HG02588 (cell line): ENCODE data around the gene CMIP.

Source experiments
- ATAC-seq: cut with Tn5 transposase; IDR thresholded peaks from one replicate; pipeline ENCODE4 v1.9.1; 2021; ENCODE audit warnings: mild to moderate bottlenecking, moderate library complexity; ENCODE audit not compliant: unreplicated experiment

Gene CMIP

DNA sequence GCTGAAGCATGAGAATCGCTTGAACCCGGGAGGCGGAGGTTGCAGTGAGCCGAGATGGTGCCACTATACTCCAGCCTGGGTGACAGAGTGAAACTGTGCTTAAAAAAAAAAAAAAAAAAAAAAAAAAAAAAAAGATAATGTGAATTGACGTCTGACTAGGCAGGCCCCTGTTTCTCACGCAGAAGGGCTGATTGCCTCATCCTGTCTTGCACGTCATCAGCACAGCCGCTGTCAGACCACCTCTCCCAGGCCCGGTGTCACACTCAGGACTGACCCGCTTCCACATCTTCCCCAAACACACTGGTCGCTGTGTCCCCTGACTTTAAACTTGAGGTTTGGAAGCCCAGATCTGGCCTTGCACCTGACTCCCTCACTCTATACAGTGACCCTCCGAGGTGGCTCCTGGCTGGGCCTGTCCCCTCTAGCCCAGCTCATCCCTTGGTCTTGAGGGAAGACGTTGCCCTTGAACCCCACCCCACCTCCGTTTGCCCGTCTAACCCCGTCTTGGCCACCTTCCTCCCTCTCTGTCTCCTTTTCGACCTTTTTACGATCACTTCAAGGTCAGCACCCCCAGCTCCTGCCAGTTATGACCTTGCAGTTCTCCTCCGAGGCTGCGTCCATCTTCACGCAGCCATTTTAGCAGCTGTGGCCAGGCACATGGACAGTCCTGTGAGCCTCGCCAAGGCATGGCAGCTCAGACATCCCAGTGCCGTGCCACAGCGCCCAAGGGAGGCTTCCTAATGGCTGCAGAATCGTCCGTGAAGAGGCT, 184.6 kb downstream of the CMIP start:
- ATAC-seq = no peak

DNA sequence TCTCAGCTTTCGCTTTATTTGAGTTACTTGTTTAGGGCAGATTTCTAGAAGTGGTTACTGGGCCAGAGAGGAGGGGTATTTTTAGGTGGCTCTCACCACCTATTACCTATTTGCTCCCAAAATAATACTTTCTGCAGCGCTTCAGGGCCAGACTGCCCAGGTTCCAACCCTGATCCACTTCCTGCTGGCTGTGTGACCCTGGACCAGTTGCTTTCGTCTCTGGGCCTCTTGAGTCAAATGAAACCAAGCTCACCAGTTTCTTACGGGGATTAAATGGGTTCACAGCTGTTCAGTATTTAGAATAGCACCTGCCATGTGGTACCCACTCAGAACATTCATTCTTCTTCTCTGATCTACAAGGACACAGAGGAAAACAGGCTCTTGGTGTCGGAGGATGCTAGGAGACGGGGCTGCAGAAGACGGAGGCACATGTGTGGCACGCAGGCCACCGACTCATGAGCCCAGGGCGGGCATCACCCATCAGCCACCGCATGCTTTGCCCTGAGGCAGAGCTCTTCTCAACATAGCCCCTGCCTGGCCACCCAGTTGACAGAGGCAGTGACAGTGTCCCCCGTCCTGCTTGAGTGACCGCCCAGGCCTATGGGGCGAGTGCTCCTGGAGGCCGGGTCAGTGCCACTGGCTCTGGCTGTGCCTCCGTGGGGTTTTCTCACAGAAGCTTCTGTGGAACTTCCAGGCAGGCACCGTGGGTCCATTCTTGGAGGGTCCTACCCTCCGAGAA, 185.5 kb downstream of the CMIP start:
- ATAC-seq = no peak

DNA sequence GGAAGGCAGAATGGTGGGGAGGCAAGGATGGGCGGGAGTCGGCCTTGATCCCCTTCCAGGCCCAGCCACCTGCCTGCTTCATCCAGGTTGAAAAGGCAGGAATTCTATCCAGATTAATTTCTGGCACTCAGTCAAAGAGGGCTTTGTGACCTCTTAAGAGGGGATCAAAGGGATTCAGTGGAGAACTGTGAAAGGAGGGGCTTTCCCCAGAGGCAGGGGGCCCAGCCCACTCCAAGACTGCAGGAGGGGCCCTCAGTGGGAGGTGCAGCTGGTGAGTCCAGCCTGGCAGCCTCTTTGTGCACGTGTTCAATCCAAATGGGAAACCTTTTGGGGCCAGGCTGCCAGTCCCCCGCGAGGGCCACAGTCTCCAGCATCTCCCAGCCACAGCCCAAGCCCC, 186.0 kb downstream of the CMIP start:
- no peak for ATAC-seq

DNA sequence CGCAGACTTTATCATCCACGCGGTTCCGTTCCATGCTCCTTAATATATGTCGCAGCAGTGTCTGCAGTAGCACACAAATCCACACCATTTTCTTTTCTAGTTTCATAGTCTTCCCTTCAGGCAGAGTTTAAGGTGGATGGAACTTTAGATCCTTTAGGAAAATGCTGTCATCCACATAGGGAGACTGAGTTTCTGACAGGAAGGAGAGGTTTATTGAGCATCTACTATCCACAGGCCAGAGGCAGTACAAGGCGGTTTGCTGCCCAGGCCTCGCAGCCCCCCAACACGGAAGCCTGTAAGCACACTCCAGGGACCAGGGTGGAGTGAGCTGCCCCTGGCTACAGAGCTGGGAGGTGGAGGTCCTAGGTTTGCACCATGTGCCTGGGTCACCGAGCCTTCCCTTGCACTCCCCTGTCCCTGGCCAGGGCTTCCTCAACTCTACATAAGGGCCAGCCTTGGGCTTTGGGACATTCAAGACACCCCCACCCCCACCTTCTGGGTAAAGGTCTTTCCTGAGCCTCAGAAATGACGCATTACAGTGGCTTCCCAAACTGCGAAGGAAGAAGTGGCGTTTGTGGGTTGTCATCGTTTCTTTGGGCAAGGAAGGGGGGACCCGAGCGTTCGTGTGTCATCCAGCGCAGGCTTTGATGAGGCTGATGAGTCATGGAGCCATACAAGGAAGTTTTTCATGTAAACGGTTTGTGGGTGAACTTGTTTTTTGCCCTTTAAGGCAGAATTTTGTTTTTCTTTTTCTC, 188.0 kb downstream of the CMIP start:
- no peak for ATAC-seq

DNA sequence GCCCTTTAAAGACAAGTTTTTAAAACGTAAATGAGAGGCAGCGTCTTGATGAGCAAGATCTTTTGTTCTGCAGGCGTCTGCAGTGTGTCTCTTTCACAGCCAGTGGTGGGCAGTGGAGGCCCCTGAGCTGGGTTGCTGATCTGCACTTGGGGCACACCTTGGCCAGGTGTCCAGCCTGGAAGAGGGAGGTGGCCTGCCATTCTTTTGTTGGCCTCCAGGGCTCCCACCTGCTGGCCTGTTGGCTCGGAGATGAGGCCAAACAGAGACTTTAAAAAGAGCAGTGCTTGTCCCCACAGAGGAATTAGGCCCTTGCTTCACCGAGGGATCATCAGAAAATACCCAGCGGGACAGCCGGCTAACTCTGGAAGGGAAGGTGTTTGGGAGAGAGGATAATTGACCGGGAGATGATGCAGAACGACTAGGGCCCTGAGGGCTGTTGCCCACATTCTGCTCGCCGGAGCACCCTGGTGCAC, 188.6 kb downstream of the CMIP start:
- no peak for ATAC-seq

DNA sequence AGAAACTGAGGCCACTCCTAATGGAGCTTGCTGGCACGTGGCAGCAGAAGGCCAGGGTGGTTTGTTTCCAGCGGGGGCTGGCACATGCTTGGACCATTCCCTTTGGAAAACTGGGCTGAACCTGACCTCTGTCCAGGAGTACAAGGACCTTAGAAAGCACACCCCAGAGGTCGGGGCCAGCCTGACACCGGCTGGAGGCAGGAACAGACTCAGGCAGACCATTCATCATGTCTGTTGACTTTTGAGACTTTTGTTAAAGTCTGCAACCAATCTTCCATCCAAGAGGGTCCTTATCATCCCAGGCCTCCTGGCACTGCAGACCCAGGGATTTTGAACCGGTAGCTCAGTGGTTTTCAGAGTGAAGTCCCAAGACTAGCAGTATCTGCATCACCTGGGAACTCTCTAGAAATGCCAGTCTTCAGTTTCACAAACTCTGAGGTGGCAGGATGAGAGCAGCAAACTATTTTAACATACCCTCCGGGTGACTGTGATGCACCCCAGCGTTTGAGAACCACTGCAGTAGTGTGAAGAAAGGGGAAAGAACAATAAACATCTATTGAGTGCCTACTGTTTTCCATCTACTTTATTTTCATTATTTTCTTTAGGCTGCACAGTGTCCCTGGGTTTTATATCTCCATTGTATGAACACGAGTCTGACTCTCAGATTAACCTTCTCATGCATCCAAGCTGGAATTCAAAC, 189.2 kb downstream of the CMIP start:
- no peak for ATAC-seq

DNA sequence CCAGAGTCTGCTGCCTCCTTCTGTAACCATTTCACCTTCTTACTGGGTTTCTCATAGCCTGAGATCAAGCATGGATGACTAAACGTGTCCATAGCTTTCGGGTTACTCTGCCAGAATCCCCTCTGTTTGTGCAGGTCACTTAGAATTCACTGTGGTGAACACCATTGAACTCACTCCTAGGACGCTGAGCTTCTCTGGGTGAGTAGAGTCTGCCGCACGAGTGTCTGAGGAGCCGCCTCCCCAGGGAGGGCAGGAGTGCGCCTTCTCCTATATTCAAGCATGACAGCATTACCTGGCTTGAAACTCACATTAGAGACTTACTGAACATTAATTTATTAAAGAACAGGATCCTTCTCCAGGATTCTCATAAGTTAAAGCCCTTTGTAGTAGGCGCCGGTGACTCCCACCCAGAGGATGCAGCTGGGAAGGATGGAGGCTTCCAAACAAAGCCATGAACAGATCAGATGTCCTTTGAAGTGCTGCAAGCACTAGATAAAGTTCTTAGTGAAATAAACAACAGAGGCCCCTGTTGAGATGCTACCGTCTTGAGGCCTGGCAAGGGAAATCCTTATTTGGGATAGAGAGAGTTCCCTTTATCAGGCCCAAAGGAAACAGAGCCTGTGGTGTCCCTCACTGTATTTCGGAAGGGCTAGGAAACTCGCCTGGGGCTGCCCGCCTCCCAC, 189.9 kb downstream of the CMIP start:
- ATAC-seq = no peak

DNA sequence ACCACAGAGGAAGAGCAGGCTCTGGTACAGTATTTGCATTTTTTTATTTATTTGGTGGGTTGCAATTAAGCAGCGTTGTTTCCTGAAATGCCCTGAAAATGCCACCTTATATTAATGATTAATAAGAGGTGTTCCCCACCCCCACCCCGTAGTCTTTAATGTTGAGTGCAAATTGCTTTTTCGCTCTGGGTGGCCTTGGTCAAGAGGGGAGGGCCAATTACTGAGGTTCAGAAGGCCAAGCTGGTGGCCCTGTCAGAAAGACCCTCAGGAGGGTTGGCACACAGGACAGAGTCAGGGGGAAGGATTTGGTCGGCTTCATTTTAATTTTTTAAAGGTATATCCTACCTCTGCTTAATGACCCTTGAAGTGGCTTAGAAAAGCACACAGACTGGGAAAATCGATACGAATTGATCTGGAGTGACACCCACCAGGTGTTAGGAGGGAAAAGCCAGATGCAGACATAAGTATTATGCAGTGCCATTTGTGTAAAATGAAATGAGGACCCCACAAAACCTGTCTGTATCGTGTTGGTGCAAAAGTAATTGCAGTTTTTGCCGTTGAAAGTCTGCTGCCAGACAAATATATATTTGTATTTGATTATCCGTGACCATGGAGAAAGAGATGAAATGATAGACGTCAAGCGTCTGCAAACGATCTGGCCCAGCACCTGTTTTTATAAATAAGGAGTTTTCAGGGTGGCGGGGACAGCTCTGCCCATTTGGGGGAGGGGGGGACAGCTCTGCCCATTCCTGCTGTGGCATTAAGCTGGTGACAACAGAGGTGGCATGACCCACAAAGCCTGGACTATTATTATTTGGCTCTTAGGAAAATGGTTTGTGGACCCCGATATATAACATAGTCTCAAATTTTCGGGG, 190.7 kb downstream of the CMIP start:
- no peak for ATAC-seq

DNA sequence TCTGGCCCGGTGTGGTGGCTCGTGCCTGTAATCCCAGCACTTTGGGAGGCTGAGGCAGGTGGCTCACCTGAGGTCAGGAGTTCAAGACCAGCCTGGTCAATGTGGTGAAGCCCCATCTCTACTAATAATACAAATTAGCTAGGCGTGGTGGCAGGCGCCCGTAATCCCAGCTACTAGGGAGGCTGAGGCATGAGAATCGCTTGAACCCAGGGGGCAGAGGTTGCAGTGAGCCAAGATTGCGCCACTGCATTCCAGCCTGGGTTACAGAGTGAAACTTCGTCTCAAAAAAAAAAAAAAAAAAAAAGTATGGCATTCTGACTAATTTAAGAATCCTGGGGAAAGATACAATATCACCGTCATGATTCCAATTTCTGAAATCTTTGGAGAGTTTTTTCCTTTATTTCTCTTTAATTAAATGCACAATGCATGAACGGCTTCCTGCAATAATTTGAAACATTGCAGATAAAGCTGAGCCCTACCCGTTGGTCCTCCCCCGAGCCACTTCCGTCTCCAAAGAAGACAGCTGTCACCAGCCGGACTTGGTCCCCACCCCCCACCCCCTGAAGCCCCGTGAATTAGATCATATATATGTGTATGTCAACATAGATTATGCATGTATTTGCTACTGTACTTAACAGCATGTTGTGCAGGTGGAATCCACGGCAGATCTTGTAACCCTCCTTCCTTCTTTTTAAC, 191.8 kb downstream of the CMIP start:
- no peak for ATAC-seq

DNA sequence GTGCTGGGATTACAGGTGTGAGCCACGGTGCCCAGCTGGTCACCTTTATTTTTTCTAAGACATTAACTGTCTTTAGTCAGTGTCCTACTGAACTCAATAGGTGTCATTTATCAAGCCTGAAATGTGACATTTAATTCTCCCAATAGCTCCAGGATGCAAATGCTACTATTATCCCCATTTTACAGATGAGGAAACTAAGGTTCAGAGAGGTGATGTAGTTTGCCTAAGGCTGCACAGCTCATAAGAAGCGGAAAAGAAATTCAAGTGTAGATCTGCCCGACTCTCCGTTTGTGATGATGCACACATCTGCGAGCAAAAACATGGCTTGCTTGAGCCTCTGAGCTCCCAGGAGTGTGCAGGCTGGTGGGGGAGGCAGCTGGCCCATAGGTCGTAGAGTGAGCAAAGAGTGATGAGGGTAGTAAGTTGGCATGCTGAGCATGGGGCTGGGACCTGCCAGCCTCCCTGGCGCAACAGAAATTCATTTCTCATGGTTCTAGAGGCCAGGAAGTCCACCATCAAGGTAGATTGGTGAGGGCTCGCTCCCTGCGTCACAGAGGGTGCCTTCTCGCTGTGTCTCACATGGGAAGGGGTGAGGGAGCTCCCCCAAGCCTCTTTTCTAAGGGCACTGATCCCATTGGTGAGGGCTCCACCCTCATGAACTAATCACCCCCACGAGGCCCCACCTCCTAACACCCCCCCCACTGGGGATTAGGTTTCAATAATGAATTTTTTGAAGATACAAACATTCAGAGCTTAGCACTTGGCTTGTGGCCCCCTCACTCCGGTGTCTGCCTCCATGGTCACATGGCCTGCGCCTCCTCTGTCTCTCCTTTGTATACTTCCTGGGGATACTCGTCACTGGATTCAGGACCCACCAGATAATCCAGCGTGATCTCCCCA, 193.0 kb downstream of the CMIP start:
- no peak for ATAC-seq

DNA sequence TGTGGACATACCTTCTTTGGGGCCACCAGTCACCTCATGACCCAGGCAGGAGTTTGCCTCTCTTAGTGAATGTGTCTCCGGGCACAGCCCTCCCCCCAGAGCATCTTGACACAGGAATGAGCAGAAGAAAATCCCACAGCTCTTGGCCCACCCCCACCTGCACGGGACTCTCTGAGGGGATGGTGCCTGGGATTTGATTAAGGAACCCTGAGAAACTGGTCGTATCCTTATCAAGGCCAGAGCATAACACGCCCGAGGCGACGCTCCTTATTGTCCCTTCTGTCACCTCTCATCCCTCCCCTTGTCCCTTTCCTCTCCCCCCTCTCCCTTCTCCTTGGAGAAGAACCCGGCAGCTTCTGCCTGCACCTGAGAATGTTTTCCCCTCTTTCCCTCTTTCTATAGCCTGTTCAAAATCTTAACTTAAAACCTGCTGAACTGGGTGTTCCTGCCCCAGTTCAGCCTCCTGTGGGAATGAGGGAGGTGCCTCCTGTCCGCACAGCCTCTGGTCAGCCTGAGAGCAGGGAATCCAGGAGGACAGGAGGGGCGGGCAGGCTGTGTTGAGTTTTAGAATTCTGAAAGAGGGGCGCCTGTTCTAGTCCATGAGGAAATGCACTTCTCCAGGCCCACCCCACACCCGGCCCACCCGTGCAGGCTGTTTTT, 193.8 kb downstream of the CMIP start:
- ATAC-seq = no peak

DNA sequence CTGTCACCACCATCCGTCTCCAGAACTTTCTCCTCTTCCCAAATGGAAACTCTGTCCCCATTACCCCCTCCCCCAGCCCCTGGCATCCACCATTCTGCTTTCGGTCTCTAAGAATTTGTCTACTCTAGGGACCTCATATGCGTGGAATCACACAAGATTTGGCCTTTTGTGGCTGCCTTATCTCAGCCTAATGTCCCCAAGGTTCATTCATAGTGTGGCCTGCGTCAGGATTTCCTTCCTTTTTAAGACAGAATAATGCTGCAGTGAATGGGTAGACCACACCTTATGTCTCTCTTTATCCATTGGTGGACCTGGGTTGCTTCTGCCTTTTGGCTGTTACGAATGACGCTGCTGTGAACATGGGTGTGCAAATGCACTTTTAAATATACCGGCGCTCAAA, 194.7 kb downstream of the CMIP start:
- no peak for ATAC-seq

DNA sequence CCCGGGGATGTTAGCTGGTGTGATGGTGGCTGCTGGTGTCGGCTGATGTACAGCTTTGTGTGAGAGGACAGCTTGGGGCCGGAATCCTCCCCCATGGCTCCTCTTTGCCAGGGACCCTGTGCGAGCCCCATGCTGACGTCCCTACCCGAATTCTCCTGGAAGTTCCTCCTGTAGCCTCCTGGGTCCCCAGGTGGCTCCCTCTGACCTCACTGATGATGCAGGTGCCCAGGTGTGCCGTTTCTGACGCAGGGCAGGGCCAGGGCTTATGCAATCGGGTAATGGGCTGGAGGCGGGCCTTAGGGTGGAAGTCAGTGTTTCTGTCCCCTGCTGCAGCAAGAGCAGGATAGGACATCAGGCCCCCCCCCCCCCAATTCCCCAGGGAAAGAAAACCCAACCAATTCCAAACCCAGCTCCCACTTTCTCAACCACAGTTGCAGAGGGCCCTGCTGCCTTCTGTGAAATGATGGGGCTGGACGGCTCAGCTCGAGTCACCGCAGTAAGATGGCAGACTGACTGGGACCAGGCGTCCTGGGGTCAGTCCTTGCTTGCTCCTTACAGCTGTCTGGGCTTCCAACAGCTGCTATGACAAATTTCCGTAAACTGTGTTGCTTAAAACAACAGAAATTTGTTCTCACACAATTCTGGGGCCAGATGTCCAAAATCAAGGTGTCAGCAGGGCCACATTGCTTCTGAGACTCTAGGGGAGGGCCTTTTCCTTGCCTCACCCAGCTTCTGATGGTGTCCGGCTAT, 195.5 kb downstream of the CMIP start:
- ATAC-seq = no peak

DNA sequence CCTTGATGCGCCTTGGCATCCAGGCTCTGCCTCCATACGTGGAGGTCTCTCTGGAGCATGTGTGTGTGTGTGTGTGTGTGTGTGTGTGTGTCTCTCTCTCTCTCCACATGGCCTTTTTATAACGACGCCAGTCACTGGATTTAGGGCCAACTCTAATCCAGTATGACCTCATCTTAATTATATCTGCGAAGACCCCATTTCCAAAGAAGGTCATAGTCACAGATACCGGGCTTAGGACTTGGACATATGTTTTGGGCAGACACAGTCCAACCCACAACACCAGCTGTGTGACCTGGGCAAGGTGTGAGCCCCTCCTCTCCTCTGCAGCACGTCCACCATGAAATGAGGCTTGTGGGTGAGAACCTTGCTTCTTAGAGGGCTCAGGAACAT, 196.1 kb downstream of the CMIP start:
- ATAC-seq = no peak

DNA sequence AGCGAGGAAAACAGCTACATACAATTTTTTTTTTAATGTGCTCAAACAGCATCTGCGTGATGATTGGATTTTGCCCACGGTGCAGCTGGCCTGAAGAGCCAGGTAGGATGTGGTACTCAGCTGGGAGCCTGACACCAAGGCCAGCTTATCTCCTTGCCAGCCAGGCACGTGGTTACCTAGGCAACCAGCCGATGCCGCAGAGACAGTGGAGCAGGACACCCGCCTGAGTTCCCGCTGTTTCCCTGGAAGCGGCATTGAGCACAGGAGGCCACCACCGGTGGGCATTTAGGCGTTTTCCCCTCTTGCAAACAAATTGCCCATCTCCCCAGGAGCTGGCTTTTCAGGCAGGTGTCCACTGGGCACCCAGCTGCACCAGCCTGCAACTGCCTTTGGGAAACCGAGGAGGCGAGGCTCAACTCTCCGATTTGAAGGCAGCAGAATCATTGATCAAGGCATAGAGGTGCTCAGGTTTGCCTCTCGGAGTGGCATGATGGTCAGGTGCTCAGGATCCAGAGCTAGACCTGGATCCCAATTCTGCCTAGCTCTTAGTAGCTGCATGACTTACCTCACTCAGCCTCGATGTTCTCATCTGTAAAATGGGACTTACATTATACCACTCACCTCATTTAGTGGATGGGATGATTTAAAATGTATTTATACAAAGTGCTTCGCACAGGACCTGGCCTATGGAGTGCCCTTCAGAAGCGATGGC, 196.9 kb downstream of the CMIP start:
- ATAC-seq = no peak

DNA sequence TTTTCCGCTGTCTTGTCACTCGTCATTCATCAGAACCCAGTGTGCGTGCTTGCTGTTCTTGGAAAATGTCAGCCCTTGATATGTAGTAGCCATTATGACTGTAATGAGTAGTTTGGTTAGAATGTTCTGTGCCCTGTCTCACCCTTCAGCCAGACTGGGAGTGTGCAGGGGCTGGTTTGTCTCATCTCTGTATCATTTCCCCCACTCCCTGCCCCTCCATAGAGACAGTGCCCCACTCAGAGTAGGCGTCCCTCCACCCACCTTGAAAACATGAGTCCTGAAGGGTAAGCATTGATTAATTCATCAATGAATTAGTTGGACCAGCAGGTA, 197.5 kb downstream of the CMIP start:
- no peak for ATAC-seq
